Effector CD8-positive, alpha-beta T cell (primary cell): ENCODE data around the gene ZIC4.

Experiments
- DNase-seq: peaks from one replicate; lab custom pipeline; 2025; lab: John Stamatoyannopoulos, UW

Gene ZIC4

DNA sequence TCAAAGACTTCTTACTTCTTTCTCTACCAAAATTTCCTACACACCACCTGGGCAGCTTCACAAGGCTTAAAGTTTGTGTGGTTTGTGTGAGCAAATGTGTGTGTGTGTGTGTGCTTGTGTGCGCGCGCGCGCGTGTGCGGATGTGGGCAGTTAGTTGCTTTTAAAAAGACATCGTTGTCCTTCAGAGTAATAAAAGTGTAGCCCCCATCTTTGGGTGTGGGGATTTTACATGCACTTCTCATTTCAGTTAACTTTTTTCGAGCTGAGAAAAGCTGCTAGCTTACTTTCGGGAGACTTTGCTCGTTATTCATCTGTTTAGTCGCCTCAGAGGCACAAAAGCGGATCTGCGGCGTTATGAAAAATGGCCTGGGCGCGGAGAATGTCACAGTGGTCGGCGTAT lies 36.0 kb downstream of the ZIC4 start:
- DNase-seq, result no peak

DNA sequence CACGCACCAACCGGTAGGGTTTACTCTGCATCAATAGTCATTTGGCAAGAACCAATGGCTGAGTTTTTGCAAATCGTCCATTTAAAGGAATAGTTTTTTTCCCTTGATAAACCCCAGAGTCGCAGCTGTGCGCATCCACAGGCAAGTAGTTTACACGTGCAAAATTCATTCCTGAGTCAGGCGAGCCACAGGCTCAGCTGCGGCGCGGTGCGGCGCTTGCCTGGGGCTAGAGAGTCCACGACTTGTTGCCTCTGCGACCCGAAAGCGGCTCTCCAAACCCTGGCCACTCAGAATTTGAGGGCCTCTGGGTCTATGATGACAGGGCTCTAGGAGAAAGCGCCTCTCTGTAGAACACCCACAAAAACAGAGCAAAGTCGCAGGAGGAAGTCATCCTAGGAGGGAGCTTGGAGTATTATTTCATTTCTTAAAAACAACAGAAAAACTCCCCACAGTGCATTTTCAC lies 36.7 kb downstream of the ZIC4 start:
- no peak for DNase-seq

DNA sequence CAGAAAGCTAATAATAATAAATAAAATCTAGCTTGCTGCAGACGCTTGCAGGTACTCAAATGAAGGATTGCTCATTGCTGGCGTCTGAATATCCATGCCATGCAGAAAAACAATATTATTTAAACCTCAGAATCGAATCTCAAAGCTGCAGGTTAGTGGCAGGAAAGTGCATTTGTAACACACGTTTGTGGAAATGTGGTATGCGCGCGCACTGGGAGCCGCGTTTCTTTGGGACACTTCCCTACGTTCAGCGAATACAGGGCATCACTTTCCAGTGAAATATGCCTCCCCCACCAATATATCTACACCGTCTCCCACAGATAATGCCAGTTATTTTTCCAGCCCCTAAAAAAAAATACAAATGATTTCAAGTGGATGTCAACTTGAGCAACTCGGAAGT lies 37.1 kb downstream of the ZIC4 start:
- DNase-seq, result no peak

DNA sequence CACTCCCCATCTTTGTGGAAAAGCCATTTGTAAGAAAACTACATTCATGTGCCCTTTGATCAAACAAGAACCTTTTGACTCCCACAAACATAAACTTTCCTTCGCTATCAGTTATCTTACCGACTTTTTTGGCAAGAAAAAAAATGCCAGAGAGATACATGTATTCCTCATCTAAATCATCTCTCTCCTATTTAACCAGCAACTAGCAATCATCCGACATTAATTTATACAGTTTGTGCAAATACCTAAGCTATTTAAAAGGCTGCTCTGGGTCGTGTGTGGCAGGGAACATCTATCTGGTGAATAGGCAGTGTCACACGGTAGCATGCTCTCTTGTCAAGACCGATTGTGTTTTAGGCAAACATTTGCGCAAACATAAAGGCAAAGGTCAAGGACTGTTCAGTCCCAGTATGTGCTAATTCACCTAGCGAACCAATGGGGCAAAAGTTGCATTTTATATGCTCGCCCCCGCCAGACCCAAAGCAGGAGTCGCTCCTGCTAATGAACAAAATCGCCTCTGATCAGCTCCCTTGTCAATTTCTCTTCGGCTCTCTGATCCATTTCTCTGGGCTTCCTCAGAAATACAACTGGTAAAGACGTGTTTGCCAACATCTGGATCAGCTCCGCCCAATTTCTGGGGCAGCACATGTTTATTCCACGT lies 37.7 kb downstream of the ZIC4 start:
- DNase-seq, result no peak

DNA sequence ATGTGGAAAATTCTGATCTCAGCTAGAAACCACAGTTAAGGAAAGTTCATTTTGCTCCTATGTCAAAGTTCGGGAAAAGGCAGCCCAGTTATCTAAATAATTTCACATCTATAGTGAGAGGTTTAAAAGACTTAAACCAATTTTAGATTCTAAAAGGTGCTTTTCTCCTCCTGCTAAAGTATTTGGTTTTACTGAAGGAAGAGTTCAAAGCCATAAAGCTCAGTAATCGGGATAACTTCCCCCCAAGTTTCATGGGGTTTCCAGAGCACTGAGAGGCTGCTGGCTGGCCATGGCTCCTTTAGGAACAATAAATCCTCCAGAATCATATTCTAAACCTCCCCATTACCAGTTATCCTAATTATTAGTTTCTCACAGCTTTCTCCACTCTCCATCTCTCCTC lies 38.2 kb downstream of the ZIC4 start:
- no peak for DNase-seq

DNA sequence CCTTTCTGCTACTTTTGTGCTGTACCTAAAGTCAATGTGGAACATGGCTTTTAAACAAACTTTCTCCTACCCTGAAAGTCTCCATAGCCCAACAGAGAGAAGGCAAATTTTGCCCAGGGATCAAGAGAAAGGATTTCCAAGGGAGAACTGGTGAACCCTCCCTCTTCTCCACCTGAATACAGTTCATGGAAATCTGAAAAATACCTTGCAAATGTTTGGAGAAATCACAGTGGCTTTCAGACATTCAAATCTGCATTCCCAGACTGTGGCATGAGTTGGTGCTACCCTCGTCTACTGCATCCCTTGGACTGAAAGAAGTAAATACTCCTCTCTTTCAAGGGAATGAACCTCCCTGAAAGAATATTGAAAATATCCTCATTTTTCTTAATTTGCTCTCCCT lies 38.7 kb downstream of the ZIC4 start:
- no peak for DNase-seq

DNA sequence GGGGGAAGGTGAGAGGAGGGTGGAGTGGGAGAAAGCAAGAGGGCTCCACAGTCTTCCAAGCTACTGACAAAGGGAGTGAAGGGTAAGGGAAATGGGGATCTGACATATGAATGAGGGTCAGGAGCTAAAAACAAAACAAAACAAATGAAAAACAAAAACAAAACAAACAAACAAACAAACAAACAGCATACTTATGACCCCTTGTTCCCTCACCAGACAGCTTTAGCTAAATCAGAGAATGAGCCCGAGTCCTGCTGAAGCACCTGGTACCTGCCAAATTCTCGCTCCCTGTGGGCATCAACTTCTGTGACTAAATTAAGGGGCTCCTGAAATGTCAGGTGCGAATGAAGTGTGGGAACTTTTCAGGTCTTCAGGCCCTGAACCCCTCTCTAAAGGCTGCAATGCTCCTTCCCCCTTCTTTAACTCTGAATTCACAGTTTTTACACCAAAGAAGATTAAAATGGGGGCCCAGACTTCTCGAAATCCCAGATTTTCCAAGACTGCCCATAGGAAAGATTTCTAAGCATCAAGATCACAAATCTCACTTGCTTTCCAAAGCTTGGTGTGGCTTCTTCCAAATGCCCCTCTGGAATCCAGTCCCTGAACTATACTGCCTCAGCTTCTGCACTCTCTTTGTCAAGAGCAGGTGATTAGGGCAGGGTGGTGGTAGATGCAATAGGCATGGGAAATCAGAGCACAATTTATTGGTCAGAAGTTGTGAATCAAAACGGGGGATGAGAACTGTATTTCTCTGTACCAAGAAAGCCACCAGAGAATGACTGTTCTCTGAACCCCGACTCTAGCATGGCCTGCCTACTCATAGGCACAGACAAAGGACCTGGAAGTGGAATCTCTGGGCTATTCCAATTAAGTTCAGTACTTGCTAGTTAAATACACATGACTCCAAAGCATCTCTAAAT lies 40.9 kb downstream of the ZIC4 start:
- DNase-seq, result no peak

DNA sequence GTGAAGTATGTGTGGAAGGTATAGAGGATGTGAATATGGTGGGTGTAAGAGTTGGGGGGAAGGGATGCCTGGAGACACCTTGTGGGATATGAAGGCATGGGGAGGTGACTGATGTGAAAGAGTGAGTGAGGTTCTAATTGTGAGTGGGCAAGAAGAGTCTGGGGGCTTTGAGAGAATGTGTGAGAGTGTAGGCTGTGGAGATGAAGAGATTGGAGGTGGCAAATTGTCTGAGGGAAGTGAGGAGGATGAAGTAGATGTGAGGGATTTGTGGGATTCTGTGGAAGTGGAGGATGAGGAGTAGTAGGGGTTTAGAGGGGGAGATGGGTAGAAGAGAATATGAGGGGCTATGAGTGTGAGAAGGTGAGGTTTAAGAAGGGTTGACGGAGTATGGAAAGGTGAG lies 41.6 kb downstream of the ZIC4 start:
- no peak for DNase-seq

DNA sequence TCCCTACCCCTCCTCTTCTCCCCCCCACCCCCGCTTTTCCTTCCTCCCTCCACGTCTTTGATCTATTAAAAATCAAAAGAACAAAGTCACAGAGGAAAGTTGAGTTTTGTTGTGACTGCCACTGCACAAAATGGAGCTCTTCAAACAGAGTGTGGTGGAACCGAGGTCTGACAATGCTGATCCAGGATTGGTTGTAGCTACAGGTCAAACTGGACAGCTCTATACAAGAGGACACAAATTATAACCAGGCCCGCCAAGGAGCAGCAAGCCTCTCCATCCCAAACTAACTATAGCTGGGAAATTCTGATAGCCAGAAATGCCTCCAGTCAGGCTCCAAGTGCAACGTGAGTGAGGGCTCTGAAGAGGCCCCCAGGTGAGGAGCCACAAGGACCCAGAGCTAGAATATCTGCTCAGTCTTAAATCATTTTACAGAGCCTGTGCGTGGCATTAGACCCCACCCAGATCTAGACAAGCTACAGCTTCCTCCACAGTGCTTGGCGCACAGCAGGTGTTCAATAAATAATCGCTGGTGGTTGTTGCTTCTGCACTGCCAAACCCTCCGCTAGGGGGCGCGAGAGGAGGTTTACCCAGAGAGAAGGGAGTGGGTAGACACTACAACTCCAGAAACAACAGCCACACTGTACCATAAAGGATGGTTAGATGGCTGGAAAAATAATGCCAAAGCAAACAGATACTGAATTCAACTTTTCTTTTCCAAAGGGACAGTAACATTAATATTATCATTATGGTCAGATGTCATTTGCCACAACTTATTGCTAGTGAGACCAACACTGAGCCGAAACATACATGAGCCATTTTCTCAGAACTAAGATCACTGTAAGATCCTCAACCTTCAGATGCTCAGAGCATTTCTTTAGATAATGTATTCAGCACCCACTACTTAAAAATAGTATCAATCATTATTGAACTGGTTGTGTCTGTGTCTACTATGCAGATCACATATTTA lies 44.6 kb downstream of the ZIC4 start:
- no peak for DNase-seq

DNA sequence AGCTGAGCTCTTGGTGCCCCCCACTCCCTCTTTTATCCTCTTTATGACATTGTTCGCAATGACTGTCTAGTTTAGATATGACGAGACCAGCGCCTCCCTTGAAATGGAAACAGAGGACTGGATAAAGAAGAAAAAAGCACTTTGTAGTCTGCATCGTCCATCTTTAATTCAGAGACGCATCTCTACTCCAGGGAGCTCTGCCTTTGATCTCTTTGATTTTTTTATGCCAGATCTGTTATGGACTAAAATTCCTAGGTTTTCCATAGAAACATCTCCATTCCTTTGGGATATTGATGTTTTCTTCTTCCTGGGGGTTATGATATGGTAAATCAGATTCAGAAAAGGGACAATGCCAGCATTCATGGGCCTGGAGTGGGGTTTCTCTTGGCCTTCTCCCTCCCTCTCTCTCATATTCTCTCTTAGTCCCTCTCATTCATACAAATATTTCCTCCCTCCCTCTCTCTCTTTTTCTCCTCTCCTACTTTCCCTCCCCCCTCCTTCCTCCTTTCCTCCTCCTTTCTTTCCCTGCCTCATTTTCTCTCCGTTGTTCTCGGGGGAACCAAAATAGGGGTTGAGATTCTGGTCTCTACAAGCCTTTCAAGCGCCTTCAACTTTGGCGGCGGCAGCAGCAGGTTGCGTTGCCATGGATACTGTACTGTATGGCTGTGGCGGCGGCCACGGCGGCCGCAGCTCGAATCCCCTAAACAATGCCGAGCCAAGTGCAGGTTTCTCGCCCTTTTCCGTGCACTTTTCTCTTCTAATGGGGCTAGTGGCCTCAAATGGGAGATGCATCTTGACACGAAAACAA lies 45.5 kb downstream of the ZIC4 start:
- DNase-seq, result no peak

DNA sequence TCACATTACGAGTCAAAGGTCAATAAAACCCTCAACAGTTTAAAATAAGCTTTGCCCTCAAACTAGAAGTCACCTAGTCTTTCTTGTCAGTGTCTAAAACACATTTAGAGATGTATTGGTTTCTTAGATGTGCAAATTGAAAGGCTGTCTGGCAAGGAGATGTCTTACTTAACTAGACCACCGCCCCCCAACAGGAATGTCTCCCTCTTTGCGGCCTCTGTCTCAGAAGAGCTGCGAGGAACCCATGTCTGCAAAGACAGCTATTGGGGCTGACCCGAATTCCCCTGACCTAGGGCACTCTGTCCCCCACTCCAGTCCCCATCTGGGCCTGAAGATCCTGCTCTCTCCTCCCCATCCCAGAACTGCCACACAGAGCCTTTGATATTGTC lies 46.3 kb downstream of the ZIC4 start:
- no peak for DNase-seq

DNA sequence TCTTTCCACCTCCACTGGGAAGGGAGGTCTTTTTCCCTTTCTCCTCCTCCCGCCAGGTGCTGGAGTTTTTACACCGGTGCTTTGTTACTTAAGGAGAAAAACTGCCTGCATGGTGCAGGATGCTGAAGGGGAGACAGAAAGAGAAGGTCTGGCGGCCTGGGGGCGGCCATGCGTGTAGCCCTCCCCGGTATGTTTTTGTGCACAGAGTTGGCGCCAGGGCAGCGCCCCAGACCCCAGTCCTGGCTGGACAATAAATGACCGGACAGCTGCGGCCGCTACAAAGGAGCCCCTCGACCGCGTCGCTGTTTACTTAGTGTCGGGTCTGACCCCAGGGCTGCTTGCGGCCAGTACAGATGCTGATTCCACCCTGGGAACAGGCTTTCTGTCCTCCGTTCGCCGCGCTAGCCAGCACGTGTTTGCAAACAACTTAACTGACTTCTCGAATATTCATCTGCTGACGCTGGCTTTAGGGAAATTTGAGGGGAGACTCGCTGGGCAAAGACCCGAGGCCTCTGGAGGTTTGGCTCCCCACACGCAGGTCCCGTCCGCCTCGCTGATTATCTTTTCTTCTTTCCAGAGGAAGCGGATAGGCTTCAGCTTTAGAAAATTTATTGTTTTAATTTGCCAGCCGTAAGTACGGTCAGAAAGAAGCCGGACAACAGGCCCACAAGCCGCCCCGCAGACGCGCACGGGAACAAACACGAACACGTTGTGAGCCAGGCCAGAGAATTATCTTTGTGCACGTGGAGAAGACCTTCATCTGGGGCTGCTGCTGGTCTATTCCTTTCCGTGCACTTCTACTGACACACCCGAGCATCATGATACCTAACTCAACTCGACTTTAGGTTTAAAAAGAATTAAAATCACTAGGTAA lies 46.9 kb downstream of the ZIC4 start:
- no peak for DNase-seq

DNA sequence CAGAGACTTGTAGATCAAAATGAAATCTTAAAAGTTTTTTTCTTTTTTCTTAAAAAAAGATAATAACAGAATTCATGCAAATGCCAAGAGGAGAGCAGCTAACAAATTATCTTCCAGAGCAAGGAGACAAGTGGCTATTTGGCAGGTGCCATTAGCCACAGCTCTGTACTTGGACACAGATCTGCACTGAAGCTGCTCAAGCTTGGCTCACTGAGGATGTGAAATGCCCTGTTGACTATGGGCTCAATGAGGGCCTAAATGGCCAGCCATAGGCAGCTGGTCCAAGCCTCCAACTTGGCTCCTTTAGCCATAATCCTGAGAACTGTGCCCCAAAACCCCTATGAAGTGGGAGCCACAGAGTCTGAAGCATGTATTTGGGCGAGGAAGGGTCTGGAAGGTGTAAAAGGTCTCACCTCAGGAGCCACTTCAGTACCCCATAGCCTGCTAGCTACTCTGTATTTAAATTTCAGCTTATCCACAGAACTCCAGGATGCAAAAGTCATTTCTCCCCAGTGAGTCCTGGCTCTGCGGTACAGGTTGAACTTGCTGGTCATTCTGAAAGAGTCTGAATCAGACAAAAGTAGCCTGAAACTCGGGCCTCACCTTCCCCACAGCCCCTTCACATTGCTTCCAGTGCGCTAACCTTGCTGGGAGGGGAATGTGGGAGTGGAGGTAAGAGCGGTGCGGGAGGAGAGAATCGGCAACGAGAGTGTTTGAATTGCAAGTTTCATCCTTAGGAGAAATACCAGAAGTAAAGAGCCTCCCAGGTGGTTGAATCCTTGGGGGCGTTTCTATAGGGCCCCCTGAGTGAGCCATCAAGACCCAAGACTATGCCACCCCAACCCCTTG lies 48.0 kb downstream of the ZIC4 start:
- no peak for DNase-seq

DNA sequence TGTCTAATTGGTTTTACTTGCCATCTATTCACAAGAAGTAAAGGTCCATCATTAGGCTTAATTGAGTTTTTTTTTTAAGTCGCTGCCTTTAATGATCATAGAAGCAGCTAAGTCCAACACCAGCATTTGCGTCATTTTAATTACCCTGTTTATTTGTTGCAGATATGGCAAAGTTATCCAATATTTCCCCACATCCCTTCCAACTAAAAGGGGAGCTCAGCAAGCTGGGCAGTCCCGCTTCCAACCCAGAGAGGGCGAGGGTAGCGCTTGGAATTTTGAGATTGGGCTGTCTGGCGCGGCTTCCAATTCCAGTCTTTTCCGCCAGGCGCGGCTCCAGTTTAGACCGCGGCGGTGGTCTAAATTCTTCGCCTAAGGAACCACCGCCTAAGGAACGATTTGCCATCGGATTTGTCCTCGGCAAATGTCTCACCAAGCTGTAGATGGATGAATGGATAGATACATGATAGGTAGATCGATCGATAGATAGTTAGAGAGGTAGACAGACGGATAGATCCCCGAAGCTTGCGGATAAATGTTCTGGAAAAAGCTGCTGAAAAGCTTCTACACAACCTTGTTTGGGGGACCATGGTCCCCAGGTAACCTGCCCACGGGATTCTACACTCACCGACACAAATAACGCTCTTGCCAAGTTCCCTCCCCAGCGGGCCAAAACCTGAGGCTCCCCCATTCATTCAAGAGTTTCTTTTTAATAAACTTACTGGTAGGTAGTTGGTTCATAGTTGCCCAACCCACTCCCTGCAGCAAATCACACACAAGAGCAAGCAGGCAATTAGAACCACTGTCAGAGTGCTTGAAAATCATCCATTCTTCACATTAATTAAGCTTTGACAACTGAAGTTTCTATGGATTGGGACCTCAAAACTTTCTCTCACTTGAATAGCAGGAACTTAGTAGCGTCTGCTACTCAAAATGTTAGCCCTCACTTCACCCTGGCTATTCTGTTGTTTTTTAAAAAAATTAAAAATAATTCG lies 49.1 kb downstream of the ZIC4 start:
- DNase-seq, result no peak

DNA sequence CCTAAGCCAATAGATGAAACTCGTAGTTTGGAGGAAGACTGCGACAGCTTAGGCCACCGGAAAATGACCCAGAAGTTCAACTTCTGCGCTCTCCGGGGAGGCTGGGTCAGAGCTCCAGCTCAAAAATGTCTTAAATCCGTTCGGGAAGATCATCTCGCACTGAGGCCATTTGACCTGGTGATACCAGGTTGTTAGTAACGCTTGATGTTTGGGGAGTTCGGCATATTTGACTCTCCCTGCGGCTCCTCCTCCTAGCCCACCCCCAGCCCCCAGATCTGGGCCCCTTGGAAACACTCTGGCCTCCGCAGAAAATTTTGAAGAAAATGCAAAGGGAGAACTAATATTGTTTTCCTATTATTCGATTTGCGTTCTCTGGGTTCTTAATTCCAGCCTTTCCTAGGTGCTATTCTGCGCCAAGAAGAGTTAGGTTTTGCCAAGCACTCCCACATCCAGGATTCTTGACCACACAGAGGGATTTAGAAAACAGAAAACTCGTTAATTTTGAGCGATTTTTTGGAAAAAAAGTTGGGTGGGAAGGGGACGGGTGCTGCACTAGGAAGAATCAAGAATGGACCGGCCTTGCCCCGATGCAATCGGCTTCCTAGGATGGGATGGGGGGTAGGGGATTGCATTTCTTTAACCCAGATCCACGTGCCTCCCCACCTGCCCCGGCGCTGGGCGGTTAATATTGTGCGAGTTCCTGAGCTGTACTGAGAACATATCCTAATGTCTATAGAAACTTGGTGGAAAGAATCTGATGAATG lies 50.0 kb downstream of the ZIC4 start:
- DNase-seq, result no peak

DNA sequence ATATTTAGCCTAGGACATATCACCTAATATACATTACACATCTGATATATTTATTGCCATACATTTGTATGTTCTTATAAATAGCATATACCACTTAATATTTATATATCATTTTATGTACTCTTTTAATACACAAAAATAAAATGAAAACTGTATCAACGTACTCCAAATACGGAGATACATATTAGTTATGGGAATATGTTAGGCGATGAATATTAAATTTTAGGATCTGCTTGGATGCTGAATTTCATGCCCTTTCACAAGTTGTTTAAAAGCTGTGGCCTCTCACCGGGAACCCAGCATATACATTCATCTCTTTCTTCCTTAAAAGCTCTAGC lies 50.6 kb downstream of the ZIC4 start:
- no peak for DNase-seq

DNA sequence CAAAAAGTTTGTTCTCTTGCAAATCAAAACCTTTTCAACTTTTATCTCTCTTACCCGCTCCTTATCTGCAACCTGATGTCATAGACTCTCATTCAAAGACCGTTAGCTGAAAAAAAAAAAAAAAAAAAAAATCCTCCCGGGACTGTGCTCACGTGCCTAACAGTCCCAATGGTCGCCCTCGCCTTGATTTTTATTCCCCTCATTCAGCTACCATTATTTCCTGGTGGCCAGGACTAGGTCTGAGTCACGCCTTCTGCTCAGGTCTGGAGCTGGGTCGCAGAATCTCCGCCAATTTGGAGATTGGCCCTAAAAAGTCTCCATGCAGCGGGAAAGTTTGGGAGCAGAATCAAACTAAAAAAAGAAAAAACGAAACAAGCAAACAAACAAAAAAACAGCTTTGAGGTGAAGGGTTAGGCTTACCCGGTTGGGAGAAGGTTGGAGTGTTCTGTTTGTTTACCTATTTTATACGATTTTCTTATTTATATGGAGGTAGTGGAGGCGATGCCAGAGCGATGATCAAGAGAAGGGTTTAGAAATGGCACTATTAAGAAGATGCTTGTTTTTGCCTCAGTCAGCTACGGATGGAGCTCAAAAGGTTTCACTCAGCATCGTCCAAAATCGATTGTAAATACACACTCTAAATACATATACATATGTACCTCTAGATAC lies 51.1 kb downstream of the ZIC4 start:
- no peak for DNase-seq
